ENCODE data around the gene EDIL3.
"Not testable (repeated sequence)": the region's sequence is repeated elsewhere in the genome, so short reads cannot be mapped to it uniquely, and the experiment has no call there.

Gene EDIL3

DNA sequence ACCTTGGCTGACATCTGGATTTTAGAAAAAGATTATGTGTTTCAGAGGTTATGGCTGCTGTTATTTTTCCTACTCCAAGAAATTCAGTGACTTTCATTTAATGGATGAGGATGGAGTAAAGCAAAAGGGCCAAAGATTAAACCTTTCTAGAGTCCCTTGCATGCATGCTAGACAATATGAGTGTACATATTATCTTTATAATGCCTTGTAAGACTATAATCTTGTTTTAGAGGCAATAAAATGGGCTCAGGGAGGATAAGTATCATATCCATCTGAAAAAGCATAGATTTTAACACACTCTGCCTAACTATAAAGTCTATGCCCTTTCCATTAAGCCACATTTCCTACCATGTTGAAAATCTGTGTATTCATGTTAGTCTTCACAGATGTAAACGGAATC is 199.8 kb downstream of the EDIL3 start:
- DNase-seq = no peak
- H3K36me3 Mint-ChIP-seq = no peaks in the 10 kb centered on the region
- no peaks in the 10 kb centered on the region for H3K9me3 Mint-ChIP-seq
- no peak overlapping the region for H3K4me3 Mint-ChIP-seq
- H3K27me3 Mint-ChIP-seq = no peaks in the 10 kb centered on the region
- CTCF ChIA-PET = no interaction called here
- no peak overlapping the region for H3K27ac Mint-ChIP-seq
- H3K4me1 Mint-ChIP-seq = no peaks in the 10 kb centered on the region

DNA sequence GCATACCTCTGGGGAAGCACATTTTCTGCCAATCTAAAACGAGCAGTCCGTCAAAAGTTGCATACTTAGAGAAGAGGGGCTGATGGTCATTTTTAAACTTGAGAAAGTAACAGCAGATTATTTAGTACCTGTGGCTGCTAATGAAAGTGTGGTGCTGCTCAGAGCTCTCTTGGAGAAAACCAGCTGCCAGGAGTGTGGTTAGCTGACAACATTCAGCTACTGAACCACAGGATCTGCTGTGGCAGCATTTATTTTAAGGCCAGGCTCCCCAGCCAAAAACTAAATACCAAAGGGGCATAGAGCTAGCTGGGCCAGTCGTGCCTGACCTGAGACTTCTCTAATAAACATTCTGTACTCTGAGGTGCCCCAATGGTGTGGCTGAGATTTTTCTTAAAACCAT is 203.6 kb downstream of the EDIL3 start:
- CTCF ChIA-PET = no interaction called here
- no peaks in the 10 kb centered on the region for H3K36me3 Mint-ChIP-seq
- H3K27me3 Mint-ChIP-seq = no peaks in the 10 kb centered on the region
- H3K4me1 Mint-ChIP-seq = no peaks in the 10 kb centered on the region
- no peak for DNase-seq
- no peaks in the 10 kb centered on the region for H3K9me3 Mint-ChIP-seq
- H3K27ac Mint-ChIP-seq = no peak overlapping the region
- H3K4me3 Mint-ChIP-seq = no peak overlapping the region

DNA sequence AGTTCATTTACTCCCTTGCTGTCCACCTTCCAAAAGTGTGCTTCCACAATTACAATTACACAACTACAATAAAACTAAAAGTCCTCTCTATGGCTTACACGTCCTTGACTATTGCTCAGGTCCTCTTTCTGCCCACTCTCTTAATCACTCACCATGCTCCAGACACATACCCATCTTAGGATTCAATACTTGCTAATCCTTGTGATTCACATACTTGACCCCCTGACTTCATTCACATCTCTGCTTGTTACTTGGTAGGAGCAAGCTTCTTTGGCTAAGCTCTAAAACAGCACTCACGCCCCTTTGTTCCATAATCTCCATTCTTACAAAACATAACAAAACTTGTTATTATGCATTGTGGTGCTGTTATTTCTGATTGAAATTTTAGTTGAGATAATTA is 215.8 kb downstream of the EDIL3 start:
- no peaks in the 10 kb centered on the region for H3K27me3 Mint-ChIP-seq
- no peaks in the 10 kb centered on the region for H3K9me3 Mint-ChIP-seq
- no peak overlapping the region for H3K4me3 Mint-ChIP-seq
- H3K27ac Mint-ChIP-seq = no peak overlapping the region
- no peak for DNase-seq
- CTCF ChIA-PET = no interaction called here
- H3K36me3 Mint-ChIP-seq = no peaks in the 10 kb centered on the region
- H3K4me1 Mint-ChIP-seq = no peaks in the 10 kb centered on the region

DNA sequence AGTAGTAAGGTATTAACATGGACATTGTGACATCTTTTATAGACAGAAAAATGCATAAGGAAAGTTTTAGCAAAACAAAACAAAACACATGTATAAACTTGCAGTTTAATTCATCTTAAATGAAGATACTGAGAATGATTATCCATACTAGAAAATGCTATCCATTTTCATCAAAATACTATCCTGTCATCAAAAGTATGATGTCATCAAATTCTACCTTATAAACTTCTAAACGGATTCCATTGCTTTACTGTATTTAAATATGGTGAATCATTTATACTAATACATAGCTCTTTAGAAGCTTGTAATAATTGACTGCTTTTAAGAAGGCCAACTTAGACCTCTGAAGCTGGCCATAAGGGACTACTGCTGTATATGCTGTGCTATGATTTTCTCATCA is 221.0 kb downstream of the EDIL3 start:
- no peaks in the 10 kb centered on the region for H3K27me3 Mint-ChIP-seq
- no peak overlapping the region for H3K27ac Mint-ChIP-seq
- CTCF ChIA-PET = no interaction called here
- DNase-seq = no peak
- H3K9me3 Mint-ChIP-seq = no peaks in the 10 kb centered on the region
- H3K36me3 Mint-ChIP-seq = no peaks in the 10 kb centered on the region
- H3K4me1 Mint-ChIP-seq = no peaks in the 10 kb centered on the region
- H3K4me3 Mint-ChIP-seq = no peak overlapping the region

DNA sequence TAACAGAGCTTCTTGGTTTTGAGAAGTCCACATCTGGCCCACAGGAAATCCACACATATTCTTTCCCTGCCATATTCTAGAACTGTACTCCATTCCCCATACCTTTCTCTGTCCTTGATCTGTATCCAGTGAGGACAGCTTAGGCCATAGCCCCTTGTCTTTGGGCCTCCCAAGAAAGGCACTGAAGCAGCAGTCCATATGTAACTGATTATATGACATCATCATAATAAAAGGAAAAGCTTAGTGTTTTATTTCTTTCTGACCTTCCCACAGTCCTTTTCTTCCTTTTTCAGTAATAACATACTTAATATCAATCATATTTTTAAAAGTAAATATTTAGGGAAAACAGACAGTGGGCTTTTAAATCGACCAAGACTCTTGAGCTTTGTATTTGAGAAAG is 222.0 kb downstream of the EDIL3 start:
- CTCF ChIA-PET = no interaction called here
- Mint-ChIP-seq H3K4me3 (no peak overlapping the region), H3K27ac (no peak overlapping the region), H3K4me1 (no peaks in the 10 kb centered on the region), H3K36me3 (no peaks in the 10 kb centered on the region), H3K9me3 (no peaks in the 10 kb centered on the region), H3K27me3 (no peaks in the 10 kb centered on the region)
- no peak for DNase-seq

DNA sequence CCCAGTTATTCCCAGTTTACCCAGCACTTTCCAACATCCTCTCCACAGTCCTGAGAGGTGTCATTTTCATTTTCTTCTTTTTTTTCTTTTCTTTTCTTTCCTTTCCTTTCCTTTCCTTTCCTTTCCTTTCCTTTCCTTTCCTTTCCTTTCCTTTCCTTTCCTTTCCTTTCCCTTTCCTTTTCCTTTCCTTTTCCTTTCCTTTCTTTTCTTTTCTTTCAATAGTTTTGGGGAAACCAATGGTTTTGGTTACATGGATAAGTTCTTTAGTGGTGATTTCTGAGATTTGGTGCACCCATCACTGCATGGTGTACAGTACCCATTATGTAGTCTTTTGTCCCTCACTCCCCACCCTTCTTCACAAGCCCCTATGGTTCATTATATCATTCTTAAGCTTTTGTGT is 224.0 kb downstream of the EDIL3 start:
- H3K27me3 Mint-ChIP-seq, H3K27ac Mint-ChIP-seq, DNase-seq, H3K4me3 Mint-ChIP-seq, H3K4me1 Mint-ChIP-seq, CTCF ChIA-PET, H3K36me3 Mint-ChIP-seq, H3K9me3 Mint-ChIP-seq: not testable (repeated sequence)

DNA sequence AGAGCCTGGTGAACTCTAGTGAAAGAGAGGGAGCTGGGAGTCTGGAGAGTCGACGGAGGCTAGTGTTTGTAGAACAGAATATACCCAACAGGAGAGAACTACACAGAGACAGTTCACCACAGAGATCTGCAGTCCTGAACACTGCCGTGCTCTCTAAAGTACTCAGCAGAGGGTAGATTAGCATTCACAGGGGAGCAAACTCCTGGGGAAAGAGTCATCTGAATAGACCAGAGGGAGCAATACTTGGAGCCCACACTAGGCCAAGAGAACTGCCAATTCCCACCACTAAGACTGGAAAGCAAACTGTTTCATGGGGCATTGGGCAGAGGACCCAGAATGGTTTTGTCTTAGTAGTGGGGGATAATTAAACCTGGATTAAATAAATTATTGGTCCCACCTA is 235.6 kb downstream of the EDIL3 start:
- Mint-ChIP-seq H3K4me1 (no peaks in the 10 kb centered on the region), H3K9me3 (peaks cover 3% of the 10 kb centered on the region), H3K27me3 (no peaks in the 10 kb centered on the region), H3K27ac (no peak overlapping the region), H3K4me3 (no peak overlapping the region), H3K36me3 (no peaks in the 10 kb centered on the region)
- CTCF ChIA-PET = no interaction called here
- no peak for DNase-seq

DNA sequence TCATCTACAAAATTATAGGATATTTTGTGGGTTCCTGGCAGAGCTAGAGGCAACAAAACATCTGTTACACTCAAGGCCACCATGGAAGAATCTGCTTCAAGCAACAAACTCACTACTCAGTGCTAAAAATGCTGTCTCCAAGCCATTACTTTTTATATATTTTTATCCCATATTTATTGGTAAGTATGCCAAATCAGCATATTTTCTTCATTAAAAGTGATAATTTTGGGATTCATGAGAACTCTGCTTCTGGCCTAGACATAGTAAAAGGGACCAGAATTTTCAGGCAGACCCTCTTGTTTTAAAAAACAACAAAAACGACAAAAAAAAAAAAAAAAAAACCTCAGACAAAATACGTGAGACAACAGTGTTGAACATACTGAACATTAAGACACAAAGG is 236.0 kb downstream of the EDIL3 start:
- H3K4me3 Mint-ChIP-seq = no peak overlapping the region
- H3K36me3 Mint-ChIP-seq = no peaks in the 10 kb centered on the region
- H3K27me3 Mint-ChIP-seq = no peaks in the 10 kb centered on the region
- H3K4me1 Mint-ChIP-seq = no peaks in the 10 kb centered on the region
- H3K27ac Mint-ChIP-seq = no peak overlapping the region
- CTCF ChIA-PET = no interaction called here
- DNase-seq = no peak
- H3K9me3 Mint-ChIP-seq = no peaks in the 10 kb centered on the region

DNA sequence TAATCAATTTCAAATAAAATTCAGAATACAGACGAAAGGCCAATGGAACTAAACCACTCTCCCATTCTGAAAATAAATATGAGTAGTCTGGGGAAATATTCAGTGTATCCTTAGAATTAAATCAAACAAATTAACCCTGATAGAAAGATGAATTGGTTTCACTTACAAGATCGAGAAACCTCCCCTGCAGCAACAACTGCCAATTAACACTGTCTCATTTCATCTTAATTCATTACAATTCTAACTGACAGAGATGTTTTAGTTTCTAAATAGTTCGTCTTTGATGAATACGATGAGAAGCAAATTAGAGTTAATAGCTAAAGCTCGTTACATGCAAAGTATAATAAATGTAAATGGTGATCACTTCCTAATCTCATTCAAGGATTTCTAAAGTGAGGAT is 247.1 kb downstream of the EDIL3 start:
- Mint-ChIP-seq H3K9me3 (no peaks in the 10 kb centered on the region), H3K4me1 (no peaks in the 10 kb centered on the region), H3K4me3 (no peak overlapping the region), H3K27ac (no peak overlapping the region), H3K27me3 (no peaks in the 10 kb centered on the region), H3K36me3 (no peaks in the 10 kb centered on the region)
- DNase-seq = no peak
- CTCF ChIA-PET = no interaction called here

DNA sequence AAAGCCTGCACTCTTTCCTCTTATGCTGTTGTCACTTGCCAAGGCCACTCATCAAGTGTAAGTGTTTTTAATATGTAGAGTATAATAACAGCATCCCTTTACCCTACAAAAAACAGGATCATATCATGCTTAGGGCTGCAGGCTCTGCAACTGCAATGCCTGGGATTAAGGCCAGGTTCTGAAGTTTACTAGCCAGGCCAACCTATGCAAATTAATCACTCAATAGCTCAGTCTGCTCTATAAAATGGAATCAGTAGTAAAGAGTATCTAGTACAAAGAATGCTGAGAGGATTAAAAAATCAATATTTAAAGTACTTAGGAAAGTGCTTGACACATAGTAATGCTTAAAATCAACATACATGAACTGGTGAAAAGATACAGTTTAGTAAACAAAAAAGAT is 253.3 kb downstream of the EDIL3 start:
- Mint-ChIP-seq H3K4me1 (no peaks in the 10 kb centered on the region), H3K4me3 (no peak overlapping the region), H3K36me3 (no peaks in the 10 kb centered on the region), H3K27ac (no peak overlapping the region), H3K27me3 (no peaks in the 10 kb centered on the region), H3K9me3 (no peaks in the 10 kb centered on the region)
- DNase-seq = no peak
- CTCF ChIA-PET = no interaction called here

DNA sequence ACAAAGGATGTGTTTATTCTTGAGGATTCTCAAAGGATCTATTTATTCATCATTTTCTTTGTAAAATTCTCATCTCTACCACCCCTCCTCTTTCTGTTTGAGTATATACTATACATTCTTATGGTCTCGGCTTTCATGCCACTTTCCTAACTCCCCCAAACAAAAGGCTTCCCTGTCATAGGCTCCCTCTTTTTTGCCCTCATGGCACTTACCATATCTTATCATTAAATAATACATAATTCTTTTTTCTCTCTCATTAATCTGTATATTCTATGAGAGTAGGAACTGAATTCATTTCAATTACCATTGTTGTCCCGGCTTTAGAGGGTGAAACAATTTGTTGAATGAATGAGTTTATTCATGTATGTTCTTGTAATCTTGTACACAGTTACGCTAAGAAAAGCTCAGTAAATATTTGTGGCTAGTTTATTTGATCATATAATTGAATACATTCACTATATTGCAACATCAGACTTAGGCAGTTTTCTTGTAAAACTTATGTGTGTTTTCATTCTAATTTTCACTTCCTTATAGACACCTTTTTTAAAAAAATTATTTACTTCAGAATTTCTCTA is 254.6 kb downstream of the EDIL3 start:
- H3K27ac Mint-ChIP-seq = no peak overlapping the region
- H3K4me3 Mint-ChIP-seq = no peak overlapping the region
- CTCF ChIA-PET = no interaction called here
- no peaks in the 10 kb centered on the region for H3K27me3 Mint-ChIP-seq
- H3K9me3 Mint-ChIP-seq = no peaks in the 10 kb centered on the region
- H3K4me1 Mint-ChIP-seq = no peaks in the 10 kb centered on the region
- H3K36me3 Mint-ChIP-seq = no peaks in the 10 kb centered on the region
- no peak for DNase-seq

DNA sequence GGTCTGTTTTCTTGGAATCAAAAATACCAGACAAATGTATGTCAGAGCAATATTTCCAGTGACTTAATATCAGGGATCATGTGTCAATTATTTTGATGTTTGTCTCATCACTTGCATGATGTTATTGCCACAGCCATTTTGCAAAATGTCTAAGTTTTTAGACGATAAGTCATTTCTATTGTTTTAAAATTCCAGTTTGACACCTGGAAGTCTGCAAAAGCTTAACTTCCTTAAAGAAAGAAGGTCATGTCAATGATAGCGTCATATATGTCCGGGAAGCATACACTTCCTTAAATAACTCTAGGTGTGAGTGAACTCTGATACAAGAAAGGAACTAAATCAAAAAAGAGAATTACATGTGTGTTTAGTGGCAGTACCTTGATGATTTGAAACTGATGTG is 259.5 kb downstream of the EDIL3 start:
- DNase-seq = no peak
- no peaks in the 10 kb centered on the region for H3K9me3 Mint-ChIP-seq
- H3K4me1 Mint-ChIP-seq = no peaks in the 10 kb centered on the region
- H3K27ac Mint-ChIP-seq = no peak overlapping the region
- no peaks in the 10 kb centered on the region for H3K27me3 Mint-ChIP-seq
- H3K36me3 Mint-ChIP-seq = no peaks in the 10 kb centered on the region
- CTCF ChIA-PET = no interaction called here
- no peak overlapping the region for H3K4me3 Mint-ChIP-seq

DNA sequence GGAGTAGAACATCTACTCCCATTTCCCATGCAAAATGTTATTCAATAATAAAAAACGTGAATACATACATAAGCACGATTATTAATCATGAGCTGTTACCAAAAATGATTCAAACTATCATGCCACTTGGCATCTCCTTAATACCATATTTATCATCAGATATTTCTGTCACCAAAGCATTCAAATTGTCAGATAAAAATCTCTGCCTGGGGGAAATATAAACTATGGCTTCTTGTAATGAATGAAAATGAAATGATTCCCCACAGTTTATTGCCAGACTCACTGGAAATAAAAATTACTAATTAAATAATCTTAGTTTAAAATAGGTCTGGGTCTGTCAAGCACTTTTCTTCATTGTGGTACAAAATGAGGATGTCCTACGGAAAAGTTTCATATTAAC is 265.4 kb downstream of the EDIL3 start:
- H3K4me3 Mint-ChIP-seq = no peak overlapping the region
- H3K9me3 Mint-ChIP-seq = no peaks in the 10 kb centered on the region
- CTCF ChIA-PET = no interaction called here
- H3K27me3 Mint-ChIP-seq = no peaks in the 10 kb centered on the region
- DNase-seq = no peak
- no peaks in the 10 kb centered on the region for H3K36me3 Mint-ChIP-seq
- H3K4me1 Mint-ChIP-seq = no peaks in the 10 kb centered on the region
- no peak overlapping the region for H3K27ac Mint-ChIP-seq

DNA sequence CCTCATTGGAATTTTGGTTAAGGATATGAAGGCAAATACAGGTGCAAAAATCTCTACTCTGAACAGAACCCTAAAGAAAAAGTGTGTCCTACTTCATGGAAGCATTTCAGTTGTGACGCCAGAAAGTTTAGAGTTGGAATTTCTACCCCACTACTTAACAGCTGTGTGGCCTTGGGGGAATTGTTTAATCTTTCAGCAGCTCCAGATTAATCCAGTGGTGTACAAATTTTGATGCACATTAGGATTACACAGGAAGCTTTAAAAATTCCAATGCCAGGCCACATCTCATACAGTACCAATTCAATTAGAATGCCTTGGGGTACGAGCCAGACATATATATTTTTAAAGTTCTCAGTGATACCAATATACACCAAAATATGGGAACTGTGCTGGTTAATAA is 266.1 kb downstream of the EDIL3 start:
- H3K4me3 Mint-ChIP-seq = no peak overlapping the region
- no peak overlapping the region for H3K27ac Mint-ChIP-seq
- H3K4me1 Mint-ChIP-seq = no peaks in the 10 kb centered on the region
- DNase-seq = no peak
- H3K9me3 Mint-ChIP-seq = no peaks in the 10 kb centered on the region
- CTCF ChIA-PET = no interaction called here
- no peaks in the 10 kb centered on the region for H3K27me3 Mint-ChIP-seq
- H3K36me3 Mint-ChIP-seq = no peaks in the 10 kb centered on the region

DNA sequence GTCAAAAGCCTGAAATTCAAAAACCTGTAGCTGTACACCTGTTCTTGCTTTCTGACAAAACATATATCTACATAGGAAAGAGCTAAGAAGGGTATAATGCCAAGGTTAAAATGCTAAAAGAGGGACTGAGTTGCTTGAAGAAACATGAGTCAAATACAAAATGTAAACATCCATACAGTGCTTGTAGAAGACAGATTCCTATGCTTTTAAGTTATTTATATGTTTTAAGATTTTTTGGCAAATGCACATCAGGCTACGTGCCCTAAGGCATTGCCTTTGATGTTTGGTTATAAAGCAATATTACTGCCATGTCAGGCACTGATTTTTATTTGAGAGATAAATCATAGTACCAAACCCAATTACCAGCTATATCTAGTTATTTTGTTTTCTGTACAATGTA is 269.0 kb downstream of the EDIL3 start:
- no peak for DNase-seq
- no peak overlapping the region for H3K4me3 Mint-ChIP-seq
- no peaks in the 10 kb centered on the region for H3K4me1 Mint-ChIP-seq
- H3K9me3 Mint-ChIP-seq = no peaks in the 10 kb centered on the region
- H3K27me3 Mint-ChIP-seq = no peaks in the 10 kb centered on the region
- CTCF ChIA-PET = no interaction called here
- H3K36me3 Mint-ChIP-seq = no peaks in the 10 kb centered on the region
- no peak overlapping the region for H3K27ac Mint-ChIP-seq
